Cardiac fibroblast (primary cell): ENCODE data around the gene PPP3R2.
A peak's percentile ranks its signal among the peaks of the same experiment; 100 is the strongest.

Experiments
- DNase-seq, 2 donors: peaks; one replicate each; pipeline versions ENCODE4 v3.0.0 to v3.0.0-alpha.2; 2010; ENCODE audit warnings: low read depth in 2 of 2
- H3K4me3 ChIP-seq, 2 donors: replicated peaks in 1 of 2; 1 replicate in 1 of 2; 2 replicates in 1 of 2; pipeline ENCODE4 v1.5.1; 2011; ENCODE audit warnings: low read depth in 2 of 2, low read length in 2 of 2, mild to moderate bottlenecking in 2 of 2, moderate library complexity in 1 of 2
- TF ChIP-seq, protein P1 (sequence below): IDR thresholded peaks from one replicate; pipeline ENCODE4 v1.5.1; 2011; ENCODE audit warnings: low read depth, mild to moderate bottlenecking, low read length, inconsistent platforms

The PPP3R2 gene

DNA sequence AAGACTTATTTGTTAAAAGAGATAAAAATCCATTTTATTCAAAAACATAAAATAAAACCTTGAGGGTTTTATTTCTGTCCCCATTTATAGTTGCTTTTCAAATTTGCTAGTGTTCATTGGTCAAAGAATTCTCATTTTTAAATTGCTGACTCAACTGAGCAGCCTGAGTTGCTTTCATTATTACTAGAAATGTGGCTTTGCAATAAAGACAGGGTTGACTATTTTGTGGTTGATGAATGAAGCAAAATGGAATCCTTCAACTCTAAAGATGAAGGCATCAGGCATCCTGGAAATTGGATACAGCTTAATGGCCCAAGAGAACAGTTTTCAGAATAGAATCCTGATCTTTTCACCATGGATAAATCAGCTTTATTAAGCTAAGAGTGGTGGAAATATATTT is 23.9 kb upstream of the PPP3R2 start:
- no peak for DNase-seq
- no peak overlapping the region for H3K4me3 ChIP-seq
- TF ChIP-seq, protein P1, sequence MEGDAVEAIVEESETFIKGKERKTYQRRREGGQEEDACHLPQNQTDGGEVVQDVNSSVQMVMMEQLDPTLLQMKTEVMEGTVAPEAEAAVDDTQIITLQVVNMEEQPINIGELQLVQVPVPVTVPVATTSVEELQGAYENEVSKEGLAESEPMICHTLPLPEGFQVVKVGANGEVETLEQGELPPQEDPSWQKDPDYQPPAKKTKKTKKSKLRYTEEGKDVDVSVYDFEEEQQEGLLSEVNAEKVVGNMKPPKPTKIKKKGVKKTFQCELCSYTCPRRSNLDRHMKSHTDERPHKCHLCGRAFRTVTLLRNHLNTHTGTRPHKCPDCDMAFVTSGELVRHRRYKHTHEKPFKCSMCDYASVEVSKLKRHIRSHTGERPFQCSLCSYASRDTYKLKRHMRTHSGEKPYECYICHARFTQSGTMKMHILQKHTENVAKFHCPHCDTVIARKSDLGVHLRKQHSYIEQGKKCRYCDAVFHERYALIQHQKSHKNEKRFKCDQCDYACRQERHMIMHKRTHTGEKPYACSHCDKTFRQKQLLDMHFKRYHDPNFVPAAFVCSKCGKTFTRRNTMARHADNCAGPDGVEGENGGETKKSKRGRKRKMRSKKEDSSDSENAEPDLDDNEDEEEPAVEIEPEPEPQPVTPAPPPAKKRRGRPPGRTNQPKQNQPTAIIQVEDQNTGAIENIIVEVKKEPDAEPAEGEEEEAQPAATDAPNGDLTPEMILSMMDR = no peak

DNA sequence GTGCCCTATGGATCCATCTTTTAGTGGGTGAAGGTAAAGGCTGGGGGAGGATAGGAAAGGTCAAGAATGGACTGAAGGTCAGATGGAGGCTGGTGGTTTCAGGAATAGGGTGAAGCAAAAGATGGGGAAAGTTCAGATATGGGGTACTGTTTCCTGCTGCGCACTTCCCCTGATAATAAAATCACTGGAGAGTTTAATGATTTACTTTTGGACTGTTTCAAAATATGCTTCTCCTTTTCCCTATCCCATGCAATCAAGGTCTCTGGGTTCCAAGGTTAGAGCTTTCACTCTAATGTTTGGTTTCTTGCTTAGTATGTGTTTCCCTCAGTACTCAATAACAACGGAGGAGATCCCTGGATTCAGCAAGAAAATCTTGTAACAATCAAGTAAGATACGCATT is 10.8 kb upstream of the PPP3R2 start:
- no peak for DNase-seq
- H3K4me3 ChIP-seq = no peak overlapping the region
- TF ChIP-seq, protein P1 = no peak

DNA sequence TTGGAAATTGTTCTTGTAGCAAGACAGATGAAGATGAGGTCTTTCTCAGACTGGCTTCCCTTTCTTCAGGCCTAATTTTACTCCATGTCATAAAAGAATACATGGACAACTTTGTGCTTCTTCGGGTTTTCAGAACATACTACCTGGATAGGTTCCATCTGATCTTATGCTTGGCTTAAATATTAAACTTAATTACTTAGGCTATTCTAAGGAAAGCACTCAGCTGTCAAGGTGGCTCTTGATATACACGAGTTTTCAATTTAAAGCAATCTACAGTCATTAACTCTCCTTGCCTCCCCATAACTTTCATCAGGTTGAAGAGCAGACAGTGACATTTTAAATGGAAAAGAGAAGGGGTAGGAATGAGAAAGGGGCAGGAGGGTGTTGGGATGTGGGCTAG is 9.5 kb upstream of the PPP3R2 start:
- TF ChIP-seq, protein P1 = no peak
- H3K4me3 ChIP-seq = no peak overlapping the region
- DNase-seq = no peak

DNA sequence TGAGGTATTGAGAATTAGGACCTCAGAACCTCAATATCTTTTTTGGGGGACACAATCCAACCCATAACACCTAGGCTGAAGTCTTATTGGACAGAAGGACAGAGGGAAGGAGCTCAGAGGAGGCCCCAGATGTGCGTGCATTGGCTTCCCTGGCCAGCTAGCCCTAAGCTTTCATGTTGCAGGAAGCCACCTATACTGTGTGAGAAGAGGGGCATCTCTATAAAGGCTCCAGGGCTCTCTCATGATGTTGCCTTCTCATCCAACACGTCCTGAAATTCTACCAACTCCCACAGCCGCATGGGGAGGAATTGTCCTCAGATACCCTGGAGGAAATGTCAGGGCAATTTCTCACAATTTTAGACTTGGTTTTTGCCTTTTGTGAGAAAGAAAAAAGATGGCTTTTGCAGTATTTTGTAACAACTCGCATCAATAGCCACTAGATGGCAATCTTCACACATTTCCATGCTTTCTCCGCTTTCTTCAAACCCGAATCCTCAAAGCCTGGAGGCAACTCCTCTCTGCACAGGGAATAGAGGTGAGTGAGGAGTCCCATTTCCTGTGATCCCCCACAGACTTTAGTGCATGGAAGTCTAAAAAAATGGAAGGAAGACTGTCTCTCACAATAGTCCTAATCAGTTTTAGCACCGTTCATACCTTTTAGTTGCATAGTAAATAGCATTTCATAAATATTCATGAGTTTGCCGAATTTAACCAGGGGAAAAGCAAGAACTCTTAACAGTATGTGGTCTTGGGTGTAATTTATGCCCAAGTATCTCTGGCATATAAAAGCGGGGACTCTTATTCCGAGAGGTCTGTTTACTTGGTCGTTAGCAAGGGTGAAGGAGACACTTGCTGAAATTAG is 7.4 kb upstream of the PPP3R2 start:
- TF ChIP-seq, protein P1 = peak; percentile 75
- H3K4me3 ChIP-seq = no peak overlapping the region
- peak; percentile 60 to 69 for DNase-seq

DNA sequence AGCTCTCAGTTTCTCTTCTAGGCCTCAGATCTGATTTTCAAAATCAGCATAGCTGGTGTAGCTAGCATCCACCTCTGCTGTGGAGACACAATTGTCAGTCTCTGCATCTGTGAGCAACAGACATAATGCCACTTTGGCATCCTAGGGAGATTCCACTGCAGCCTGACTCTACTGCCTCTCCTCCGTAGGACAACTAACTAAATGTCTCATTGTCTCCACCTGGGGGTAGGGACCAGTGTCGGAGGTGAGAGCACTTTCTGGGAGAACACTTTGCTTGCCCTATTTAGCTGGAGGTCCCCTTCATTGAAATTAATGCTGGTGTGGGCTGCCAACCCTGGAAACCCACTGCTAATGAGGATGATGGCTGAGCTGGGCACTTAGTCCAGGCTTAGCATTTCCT is 1.4 kb downstream of the PPP3R2 start:
- no peak for DNase-seq
- TF ChIP-seq, protein P1 = no peak
- H3K4me3 ChIP-seq = no peak overlapping the region

DNA sequence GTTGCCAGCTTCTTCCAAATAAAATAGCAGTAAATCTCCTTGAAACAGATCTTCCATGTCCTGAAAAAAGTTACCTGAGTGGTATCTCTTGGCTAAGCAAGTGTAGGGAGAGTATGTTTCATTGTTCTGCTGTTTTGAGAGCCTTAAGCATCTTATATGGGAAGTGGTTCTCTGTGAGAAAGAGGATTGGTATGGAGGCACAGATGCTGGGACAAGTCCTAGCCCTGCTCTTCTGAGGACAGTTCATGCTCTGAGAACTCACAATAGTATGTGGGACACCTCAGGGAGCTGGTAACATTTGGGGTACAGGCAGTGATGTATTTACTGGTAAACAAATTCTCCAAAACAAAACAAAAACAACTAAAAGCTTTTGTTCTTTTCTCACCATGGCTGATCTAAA is 2.0 kb downstream of the PPP3R2 start:
- TF ChIP-seq, protein P1 = no peak
- no peak overlapping the region for H3K4me3 ChIP-seq
- no peak for DNase-seq
